ENCODE results near the gene RAP1A. TPM values are rescaled to one million over a fixed set of nuclear protein-coding genes. Genes with fewer than 3 reads are reported as not detected.

RAP1A gene
- total RNA-seq, 2 donors from 2014 or later: 31.4 to 39.1 TPM

DNA sequence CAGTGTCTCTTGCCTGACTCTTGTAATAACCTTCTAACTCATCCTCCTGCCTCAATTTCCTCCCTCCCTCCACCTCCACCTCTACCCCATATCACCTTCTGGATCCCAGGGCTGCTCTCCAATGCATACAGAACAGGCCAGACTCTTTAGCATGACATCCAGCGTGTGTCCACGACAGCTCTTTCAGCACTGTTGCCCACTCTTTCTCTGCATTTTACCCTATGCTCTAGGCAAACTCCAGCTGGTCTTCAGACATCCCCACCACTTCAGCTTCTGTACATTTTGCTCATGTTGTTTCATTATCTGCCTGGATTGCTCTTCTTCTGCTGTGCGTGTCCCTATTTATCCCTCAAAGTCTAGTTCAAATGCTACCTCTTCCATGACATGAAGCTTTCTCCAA, 114.8 kb downstream of the RAP1A start:
- DNase-seq (ENCODE audit: low spot score): no peak
- no peaks in the 10 kb centered on the region for H3K4me1 ChIP-seq (replicated peaks)

DNA sequence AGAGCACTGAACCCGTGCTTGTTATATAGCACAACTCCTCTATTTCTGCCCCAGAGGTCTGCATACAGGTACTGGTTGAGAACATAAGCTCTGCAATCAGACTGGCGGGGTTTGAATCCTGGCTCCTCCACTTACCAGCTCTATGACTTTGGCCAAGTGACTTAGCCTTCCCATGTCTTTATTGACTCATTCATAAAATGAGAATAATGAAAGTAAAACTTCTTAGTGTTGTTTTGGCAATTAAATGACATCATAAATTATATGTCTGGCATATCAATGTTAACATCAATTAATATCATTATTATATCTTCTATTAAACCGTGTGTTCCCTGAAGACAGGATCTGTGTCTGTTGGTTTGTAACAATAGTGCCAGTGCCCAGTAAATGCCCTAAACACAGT, 115.3 kb downstream of the RAP1A start:
- Histone ChIP-seq H3K4me3 (no peak overlapping the region), H3K36me3 (no peaks in the 10 kb centered on the region), H3K27ac (no peak overlapping the region), H3K4me1 (replicated peaks) (no peaks in the 10 kb centered on the region), H3K9me3 (no peaks in the 10 kb centered on the region), H3K27me3 (replicated peaks; ENCODE audit: insufficient read depth) (no peaks in the 10 kb centered on the region)
- 67% methylated on average over 3 of the region's 3 CpGs for WGBS
- intact Hi-C loops (cut with DNase I): no loop called here
- DNase-seq (ENCODE audit: low spot score): no peak
- no peak for TF ChIP-seq POLR2AphosphoS5 (IDR thresholded peaks at IDR 0.05)
- TF ChIP-seq POLR2A (IDR thresholded peaks at IDR 0.05): no peak
- TF ChIP-seq CTCF (IDR thresholded peaks at IDR 0.05): no peak

More for the DNA sequence above, 114.8 kb downstream of the RAP1A start:
- intact Hi-C loops (cut with DNase I): no loop called here
- no peaks in the 10 kb centered on the region for H3K36me3 ChIP-seq
- WGBS: 76% methylated on average over 3 of the region's 3 CpGs
- no peak overlapping the region for H3K4me3 ChIP-seq
- no peaks in the 10 kb centered on the region for H3K27me3 ChIP-seq (replicated peaks; ENCODE audit: insufficient read depth)
- H3K27ac ChIP-seq: no peak overlapping the region
- H3K9me3 ChIP-seq: no peaks in the 10 kb centered on the region
- TF ChIP-seq POLR2A (IDR thresholded peaks at IDR 0.05): no peak
- TF ChIP-seq POLR2AphosphoS5 (IDR thresholded peaks at IDR 0.05): no peak
- no peak for TF ChIP-seq CTCF (IDR thresholded peaks at IDR 0.05)

- H3K27me3 ChIP-seq (replicated peaks; ENCODE audit: insufficient read depth): no peaks in the 10 kb centered on the region
- 94% methylated on average over 4 of the region's 4 CpGs for WGBS
- intact Hi-C loops (cut with DNase I): no loop called here
- H3K4me1 ChIP-seq (replicated peaks): no peaks in the 10 kb centered on the region
- DNase-seq (ENCODE audit: low spot score): no peak
- TF ChIP-seq POLR2A (IDR thresholded peaks at IDR 0.05) (no peak), POLR2AphosphoS5 (IDR thresholded peaks at IDR 0.05) (no peak), CTCF (IDR thresholded peaks at IDR 0.05) (no peak)
- H3K36me3 ChIP-seq: no peaks in the 10 kb centered on the region
- no peak overlapping the region for H3K4me3 ChIP-seq
- H3K9me3 ChIP-seq: no peaks in the 10 kb centered on the region
- H3K27ac ChIP-seq: no peak overlapping the region
These were observed 115.7 kb downstream of the RAP1A start for GRCh38 chr1:111735321-111735720.

DNA sequence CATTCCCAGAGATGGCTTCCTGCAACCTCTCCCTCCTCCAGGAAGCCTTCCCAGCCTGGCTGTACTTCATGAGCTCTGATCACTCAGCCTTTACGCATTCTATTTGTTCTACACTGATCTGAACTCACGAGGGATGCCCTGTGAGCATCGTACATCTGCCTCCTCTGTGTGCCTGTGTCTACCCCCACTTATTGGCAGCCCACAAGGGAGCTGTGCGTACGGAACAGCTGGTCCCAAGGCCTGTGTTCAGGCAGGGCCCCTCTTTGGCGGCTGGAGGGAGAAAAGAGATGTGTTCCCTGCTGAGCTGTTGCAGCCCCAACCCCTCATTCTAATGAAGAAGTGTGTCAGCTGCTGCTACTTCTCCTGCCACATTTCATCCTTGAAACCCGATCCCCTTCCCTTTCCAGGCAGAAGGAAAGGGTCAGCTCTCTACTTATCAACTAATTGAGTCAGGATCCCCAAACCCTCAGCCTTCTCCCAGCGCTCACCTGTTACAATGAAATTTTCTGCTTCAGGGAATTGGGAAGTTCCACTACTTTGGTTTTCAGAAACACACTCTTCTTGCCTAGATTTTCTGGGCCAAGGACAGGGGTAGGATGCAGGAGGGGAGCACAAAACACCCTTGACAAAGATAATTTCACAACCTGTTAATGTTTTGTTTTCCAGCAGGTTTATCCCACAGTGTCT, 116.4 kb downstream of the RAP1A start:
- WGBS: 73% methylated on average over 8 of the region's 8 CpGs
- DNase-seq (ENCODE audit: low spot score): no peak
- no peak overlapping the region for H3K27ac ChIP-seq
- intact Hi-C loops (cut with DNase I): no loop called here
- no peaks in the 10 kb centered on the region for H3K27me3 ChIP-seq (replicated peaks; ENCODE audit: insufficient read depth)
- no peaks in the 10 kb centered on the region for H3K9me3 ChIP-seq
- H3K4me1 ChIP-seq (replicated peaks): no peaks in the 10 kb centered on the region
- H3K36me3 ChIP-seq: no peaks in the 10 kb centered on the region
- H3K4me3 ChIP-seq: no peak overlapping the region
- no peak for TF ChIP-seq POLR2AphosphoS5 (IDR thresholded peaks at IDR 0.05)
- TF ChIP-seq POLR2A (IDR thresholded peaks at IDR 0.05): no peak

- 40% methylated on average over 4 of the region's 4 CpGs for WGBS
- H3K4me3 ChIP-seq: no peak overlapping the region
- H3K27me3 ChIP-seq (replicated peaks; ENCODE audit: insufficient read depth): no peaks in the 10 kb centered on the region
- peak overlapping the region in 1 of 2 donors; percentile 90 for H3K27ac ChIP-seq
- no peaks in the 10 kb centered on the region for H3K36me3 ChIP-seq
- intact Hi-C loops (cut with DNase I): no loop called here
- DNase-seq (ENCODE audit: low spot score): no peak
- no peaks in the 10 kb centered on the region for H3K9me3 ChIP-seq
- TF ChIP-seq POLR2AphosphoS5 (IDR thresholded peaks at IDR 0.05) (no peak), CTCF (IDR thresholded peaks at IDR 0.05) (no peak), POLR2A (IDR thresholded peaks at IDR 0.05) (no peak)
- no peaks in the 10 kb centered on the region for H3K4me1 ChIP-seq (replicated peaks)
These were observed 117.1 kb downstream of the RAP1A start for GRCh38 chr1:111736548-111737215.

Measured in prostate gland (tissue), 2 donors.